Endothelial cell of umbilical vein (primary cell): ENCODE measurements around the gene KARS1. TPM values are rescaled to one million over a fixed set of nuclear protein-coding genes. Genes with fewer than 3 reads are reported as not detected.

Experiments
- BruUV-seq: library from RNA; stranded (reverse); fragments of 400-500 nt; replicated peaks from 2 replicates; lab custom pipeline; 2021; lab: Mats Ljungman, UMichigan
- CTCF ChIA-PET: fragments of 300-600, 350-600 bp; sonication (Branson Sonifier 250); formaldehyde crosslinking; loops from one replicate; lab custom pipeline; 2021; ENCODE audit warnings: antibody characterized with exemption, inconsistent platforms; lab: Charles Lee
- POLR2A ChIA-PET: fragments of 300-600, 350-600 bp; sonication (Branson Sonifier 250); formaldehyde crosslinking; loops from one replicate; lab custom pipeline; 2021; ENCODE audit warnings: antibody characterized with exemption, inconsistent platforms; lab: Charles Lee
- DNase-seq: peaks from one replicate; pipeline ENCODE4 v3.0.0-alpha.2; 2011; ENCODE audit warnings: low read depth, low spot score
- FAIRE-seq: peaks from 2 replicates; lab custom pipeline; 2011; peaks lifted over from hg19 to GRCh38; lab: Jason Lieb, UNC
- H2AFZ ChIP-seq: 2 replicates; pipeline ENCODE4 v1.6.0; 2012; ENCODE audit warnings: low read depth, low read length, control low read depth, inconsistent platforms
- H3K27ac ChIP-seq: 2 replicates; pipeline ENCODE4 v1.5.1; 2011; ENCODE audit warnings: low read depth, mild to moderate bottlenecking, control low read depth, low read length, moderate library complexity; ENCODE audit not compliant: insufficient read depth
- H3K27me3 ChIP-seq, 2 experiments: 2 replicates each; pipeline versions ENCODE4 v1.6.0 to v1.6.1; 2011; ENCODE audit warnings: low read length in 2 of 2, mixed read lengths in 1 of 2; ENCODE audit not compliant: control insufficient read depth in 2 of 2, insufficient read depth in 2 of 2
- H3K36me3 ChIP-seq, 2 experiments: 2 replicates in 1 of 2; 3 replicates in 1 of 2; pipeline ENCODE4 v1.5.1; 2011; ENCODE audit warnings: low read length in 2 of 2, mild to moderate bottlenecking in 1 of 2, moderate library complexity in 1 of 2; ENCODE audit not compliant: control insufficient read depth in 2 of 2, insufficient read depth in 2 of 2; ENCODE audit errors: extremely low read depth in 1 of 2
- H3K4me1 ChIP-seq: 3 replicates; pipeline ENCODE4 v1.5.1; 2011; ENCODE audit warnings: mild to moderate bottlenecking, low read length; ENCODE audit not compliant: control insufficient read depth, insufficient read depth; ENCODE audit errors: extremely low read depth
- H3K4me2 ChIP-seq: 2 replicates; pipeline ENCODE4 v1.6.1; 2011; ENCODE audit warnings: low read length, control low read depth, mixed read lengths; ENCODE audit not compliant: insufficient read depth
- H3K4me3 ChIP-seq, 3 experiments: fragments of 200-600 bp in 1 of 3; sonication (generic), shearing (Covaris generic) in 1 of 3; replicated peaks in 1 of 3; 2 replicates each; pipeline ENCODE4 v1.5.1; 2011 to 2016; ENCODE audit warnings: control low read depth in 3 of 3, low read length in 3 of 3, mild to moderate bottlenecking in 2 of 3, inconsistent platforms in 1 of 3, low read depth in 1 of 3, moderate library complexity in 1 of 3; ENCODE audit not compliant: insufficient read depth in 1 of 3
- H3K79me2 ChIP-seq: 2 replicates; pipeline ENCODE4 v1.6.0; 2012; ENCODE audit warnings: low read length, inconsistent platforms; ENCODE audit not compliant: control insufficient read depth, insufficient read depth
- H3K9ac ChIP-seq: replicated peaks from 2 replicates; pipeline ENCODE3; 2011; ENCODE audit warnings: low read length, control low read depth; ENCODE audit not compliant: insufficient read depth; ENCODE audit errors: extremely low read depth
- H3K9me1 ChIP-seq: replicated peaks from 3 replicates; pipeline ENCODE4 v1.6.0; 2011; ENCODE audit warnings: mild to moderate bottlenecking, low read length; ENCODE audit not compliant: control insufficient read depth, insufficient read depth; ENCODE audit errors: extremely low read depth
- H3K9me3 ChIP-seq: replicated peaks from 2 replicates; pipeline ENCODE4 v1.5.1; 2012; ENCODE audit warnings: low read length, inconsistent platforms; ENCODE audit not compliant: control insufficient read depth, insufficient read depth
- H4K20me1 ChIP-seq: replicated peaks from 2 replicates; pipeline ENCODE3; 2011; ENCODE audit warnings: mild to moderate bottlenecking, low read length; ENCODE audit not compliant: control insufficient read depth, insufficient read depth; ENCODE audit errors: extremely low read depth
- EZH2 ChIP-seq: IDR thresholded peaks from 2 replicates; pipeline ENCODE4 v1.6.1; 2012; ENCODE audit warnings: borderline replicate concordance, low read depth, mild to moderate bottlenecking, moderate library complexity, low read length, inconsistent platforms; ENCODE audit not compliant: severe bottlenecking
- FOS ChIP-seq: IDR thresholded peaks from 2 replicates; pipeline ENCODE4 v1.6.1; 2011; ENCODE audit warnings: mild to moderate bottlenecking, low read length, moderate library complexity, borderline replicate concordance; ENCODE audit not compliant: insufficient read depth
- GATA2 ChIP-seq: IDR thresholded peaks from 2 replicates; pipeline ENCODE4 v1.7.0; 2011; ENCODE audit warnings: low read depth, mild to moderate bottlenecking, moderate library complexity, mixed read lengths, low read length; ENCODE audit not compliant: insufficient read length, insufficient read depth
- JUN ChIP-seq: IDR thresholded peaks from 2 replicates; pipeline ENCODE4 v1.6.1; 2011; ENCODE audit warnings: borderline replicate concordance, low read depth; ENCODE audit not compliant: insufficient read length, insufficient read depth
- MYC ChIP-seq: IDR thresholded peaks from one replicate; pipeline ENCODE4 v1.6.1; 2011; ENCODE audit warnings: mild to moderate bottlenecking, low read depth, low read length
- POLR2A ChIP-seq: IDR thresholded peaks from 2 replicates; pipeline ENCODE4 v1.6.1; 2012; ENCODE audit warnings: low read depth, mild to moderate bottlenecking, control low read depth, low read length
- POLR2AphosphoS5 ChIP-seq: IDR thresholded peaks from 2 replicates; pipeline ENCODE4 v1.6.1; 2012; ENCODE audit warnings: low read depth, mild to moderate bottlenecking, control low read depth, low read length, moderate library complexity; ENCODE audit not compliant: insufficient read depth
- dilution Hi-C: fragments of 300-500 bp; cut with MboI; formaldehyde crosslinking; loops from one replicate; pipeline ENCODE4 v1.15.0; 2019; ENCODE audit warnings: low sequenced_read_pairs; ENCODE audit not compliant: extremely low pct_ligation_motif_present
- intact Hi-C: fragments of 100-400 bp; cut with micrococcal nuclease; formaldehyde crosslinking; loops from one replicate; pipeline ENCODE4 v1.10.0; 2022
- polyA plus RNA-seq, 4 experiments: library from polyadenylated mRNA; depleted of rRNA in 3 of 4; stranded (reverse) in 3 of 4; unstranded in 1 of 4; fragments of >200 nt; gene quantifications; 2 replicates each; pipeline versions ENCODE4 v1.2.1 to v1.2.3, GENCODE V29; 2011 to 2012; ENCODE audit warnings: missing spikeins in 1 of 4
- total RNA-seq: library from RNA; stranded (reverse); gene quantifications from 2 replicates; pipeline ENCODE4 v1.2.3, GENCODE V29; 2021
- TF ChIP-seq, protein P1 (sequence below), 2 donors: IDR thresholded peaks; 1 replicate in 1 of 2; 2 replicates in 1 of 2; pipeline ENCODE4 v1.5.1; 2011; ENCODE audit warnings: low read length in 2 of 2, mild to moderate bottlenecking in 2 of 2, moderate library complexity in 2 of 2, control low read depth in 1 of 2, inconsistent platforms in 1 of 2, low read depth in 1 of 2; ENCODE audit not compliant: insufficient read depth in 1 of 2; ENCODE audit errors: extremely low read depth in 1 of 2
- TF ChIP-seq, protein P2 (sequence below): IDR thresholded peaks from 2 replicates; pipeline ENCODE4 v1.6.1; 2011; ENCODE audit not compliant: insufficient read depth, insufficient read length

The KARS1 gene
- total and polyA plus RNA-seq, 2 donors (not counting 3 experiments of a cell fraction or from before 2014, with no cell fraction given): 83.3 to 146 TPM

DNA sequence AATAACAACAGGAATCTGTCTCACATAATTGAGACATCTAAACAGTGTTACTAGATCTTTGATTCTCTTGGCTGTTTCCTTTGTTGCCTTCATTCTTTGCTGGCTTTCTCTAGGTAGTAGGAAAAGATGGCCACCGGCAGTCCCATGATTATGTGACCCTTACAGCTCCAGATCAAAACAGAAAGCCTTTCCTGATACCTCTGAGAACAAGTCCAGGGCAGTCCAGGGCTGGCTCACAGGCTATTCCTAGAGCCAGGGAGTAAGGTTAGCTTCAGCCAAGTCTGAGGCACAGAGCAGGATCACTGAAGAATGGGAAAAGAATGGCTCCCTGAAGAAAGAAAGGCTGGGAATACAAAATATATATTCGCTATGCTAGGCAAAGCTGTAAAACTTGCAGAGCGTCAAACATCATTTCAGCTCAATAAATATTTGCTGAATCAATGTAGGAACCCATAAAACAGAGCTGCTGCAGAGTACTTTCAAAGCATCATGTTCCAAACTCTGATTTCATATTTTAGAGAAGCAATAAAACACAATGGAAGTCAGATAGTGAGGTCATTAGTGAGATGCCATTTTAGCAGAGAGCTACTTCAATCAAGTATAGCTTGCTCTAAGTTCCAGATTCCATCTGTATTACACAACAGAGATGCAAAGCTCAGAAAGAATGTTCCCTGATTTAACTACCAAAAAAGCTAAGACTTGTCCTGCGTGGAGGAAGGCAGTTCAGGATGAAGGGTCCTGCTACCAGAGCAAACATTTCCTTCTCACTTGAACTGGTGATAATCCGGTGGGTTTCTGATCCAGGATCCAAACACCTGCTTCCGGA is 47.8 kb downstream of the KARS1 start:
- no peak for FAIRE-seq
- ChIA-PET CTCF (interaction anchor here (0.7 to 1.9 kb wide), 5 partner anchors 8 to 82 kb away, joined by 3 to 6 read pairs (median 4); partner anchors contain the start of gene ADAT1), POLR2A (interaction anchor here (0.6 kb wide), 1 partner anchor 648 kb away, joined by 3 read pairs; no protein-coding TSS in a partner anchor)
- intact Hi-C loops (no loop called here), dilution Hi-C loops (no loop called here)
- Histone ChIP-seq H3K79me2 (no peaks in the 10 kb centered on the region), H3K4me2 (no peak overlapping the region), H3K9me1 (no peaks in the 10 kb centered on the region), H2AFZ (no peak overlapping the region), H3K4me3 (no peak overlapping the region), H3K27ac (no peak overlapping the region), H4K20me1 (no peaks in the 10 kb centered on the region), H3K9ac (no peak overlapping the region), H3K4me1 (peaks cover 7% of the 10 kb centered on the region), H3K36me3 (peaks cover 16 to 24% of the 10 kb centered on the region in 2 experiments), H3K9me3 (no peaks in the 10 kb centered on the region), H3K27me3 (no peaks in the 10 kb centered on the region)
- no peak for DNase-seq
- TF ChIP-seq GATA2 (no peak), MYC (no peak), POLR2A (no peak), JUN (no peak), FOS (no peak), POLR2AphosphoS5 (no peak), EZH2 (no peak)
- TF ChIP-seq, protein P1, sequence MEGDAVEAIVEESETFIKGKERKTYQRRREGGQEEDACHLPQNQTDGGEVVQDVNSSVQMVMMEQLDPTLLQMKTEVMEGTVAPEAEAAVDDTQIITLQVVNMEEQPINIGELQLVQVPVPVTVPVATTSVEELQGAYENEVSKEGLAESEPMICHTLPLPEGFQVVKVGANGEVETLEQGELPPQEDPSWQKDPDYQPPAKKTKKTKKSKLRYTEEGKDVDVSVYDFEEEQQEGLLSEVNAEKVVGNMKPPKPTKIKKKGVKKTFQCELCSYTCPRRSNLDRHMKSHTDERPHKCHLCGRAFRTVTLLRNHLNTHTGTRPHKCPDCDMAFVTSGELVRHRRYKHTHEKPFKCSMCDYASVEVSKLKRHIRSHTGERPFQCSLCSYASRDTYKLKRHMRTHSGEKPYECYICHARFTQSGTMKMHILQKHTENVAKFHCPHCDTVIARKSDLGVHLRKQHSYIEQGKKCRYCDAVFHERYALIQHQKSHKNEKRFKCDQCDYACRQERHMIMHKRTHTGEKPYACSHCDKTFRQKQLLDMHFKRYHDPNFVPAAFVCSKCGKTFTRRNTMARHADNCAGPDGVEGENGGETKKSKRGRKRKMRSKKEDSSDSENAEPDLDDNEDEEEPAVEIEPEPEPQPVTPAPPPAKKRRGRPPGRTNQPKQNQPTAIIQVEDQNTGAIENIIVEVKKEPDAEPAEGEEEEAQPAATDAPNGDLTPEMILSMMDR (IDR thresholded peaks at IDR 0.05; ENCODE audit: extremely low read depth in 1 of 2, insufficient read depth in 1 of 2, low read depth in 1 of 2, low read length in 2 of 2): no peak
- TF ChIP-seq, protein P2, sequence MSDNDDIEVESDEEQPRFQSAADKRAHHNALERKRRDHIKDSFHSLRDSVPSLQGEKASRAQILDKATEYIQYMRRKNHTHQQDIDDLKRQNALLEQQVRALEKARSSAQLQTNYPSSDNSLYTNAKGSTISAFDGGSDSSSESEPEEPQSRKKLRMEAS: no peak
- TSS peak; percentile 6 for BruUV-seq
